Measurements from ENCODE around the gene CCDC134. TPM values are rescaled to one million over a fixed set of nuclear protein-coding genes. Genes with fewer than 3 reads are reported as not detected.
A peak's percentile ranks its signal among the peaks of the same experiment; 100 is the strongest.

The CCDC134 gene
- total RNA-seq, 6 experiments from 2014 or later, result 2.6 to 5.2 (median 3.4) TPM

GRCh38 chr22:41825376-41825775, 24.9 kb downstream of the CCDC134 start:
- no peaks in the 10 kb centered on the region for H3K27me3 ChIP-seq
- DNase-seq (no peak), ATAC-seq (peak in 1 of 4 donors; percentile 26)
- WGBS (ENCODE audit: insufficient coverage, low coverage, low lambda C conversion rate, missing lambda C conversion rate), result 45% methylated on average over 4 of the region's 7 CpGs
- TF ChIP-seq POLR2A (IDR thresholded peaks at IDR 0.05), result no peak
- TF ChIP-seq, protein P1, sequence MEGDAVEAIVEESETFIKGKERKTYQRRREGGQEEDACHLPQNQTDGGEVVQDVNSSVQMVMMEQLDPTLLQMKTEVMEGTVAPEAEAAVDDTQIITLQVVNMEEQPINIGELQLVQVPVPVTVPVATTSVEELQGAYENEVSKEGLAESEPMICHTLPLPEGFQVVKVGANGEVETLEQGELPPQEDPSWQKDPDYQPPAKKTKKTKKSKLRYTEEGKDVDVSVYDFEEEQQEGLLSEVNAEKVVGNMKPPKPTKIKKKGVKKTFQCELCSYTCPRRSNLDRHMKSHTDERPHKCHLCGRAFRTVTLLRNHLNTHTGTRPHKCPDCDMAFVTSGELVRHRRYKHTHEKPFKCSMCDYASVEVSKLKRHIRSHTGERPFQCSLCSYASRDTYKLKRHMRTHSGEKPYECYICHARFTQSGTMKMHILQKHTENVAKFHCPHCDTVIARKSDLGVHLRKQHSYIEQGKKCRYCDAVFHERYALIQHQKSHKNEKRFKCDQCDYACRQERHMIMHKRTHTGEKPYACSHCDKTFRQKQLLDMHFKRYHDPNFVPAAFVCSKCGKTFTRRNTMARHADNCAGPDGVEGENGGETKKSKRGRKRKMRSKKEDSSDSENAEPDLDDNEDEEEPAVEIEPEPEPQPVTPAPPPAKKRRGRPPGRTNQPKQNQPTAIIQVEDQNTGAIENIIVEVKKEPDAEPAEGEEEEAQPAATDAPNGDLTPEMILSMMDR (IDR thresholded peaks at IDR 0.05), result no peak
- H3K36me3 ChIP-seq, result no peaks in the 10 kb centered on the region
- intact Hi-C loops (cut with DNase I), result loop anchor here in 1 of 2 donors (5.0 kb wide), 1 partner anchor 112 kb away; no protein-coding TSS in a partner anchor
- H3K27ac ChIP-seq, result peak overlapping the region in 2 of 3 donors; percentile 12 to 23
- H3K4me1 ChIP-seq, result no peaks in the 10 kb centered on the region
- no peaks in the 10 kb centered on the region for H3K9me3 ChIP-seq
- H3K4me3 ChIP-seq, result no peak overlapping the region

DNA sequence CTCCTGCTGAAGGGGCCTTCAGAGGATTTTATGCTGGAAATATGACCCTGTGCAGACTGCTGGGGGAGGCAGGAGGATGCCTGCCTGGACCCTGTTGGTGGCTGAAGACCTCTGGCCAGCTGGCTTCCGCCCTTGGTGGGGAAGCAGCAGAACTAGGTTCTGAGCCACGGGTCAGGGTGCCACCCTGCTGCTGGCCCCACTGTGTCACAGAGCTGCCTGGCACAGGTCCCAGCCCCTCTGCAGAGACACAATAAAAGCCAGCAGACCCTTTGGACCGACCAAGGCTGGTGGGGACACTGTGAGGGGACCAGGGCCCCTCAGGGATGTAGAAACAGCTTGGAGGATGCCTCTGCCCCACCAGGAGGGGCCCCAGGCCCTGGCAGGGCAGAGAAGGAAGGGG, 25.5 kb downstream of the CCDC134 start:
- H3K4me1 ChIP-seq, result no peaks in the 10 kb centered on the region
- H3K36me3 ChIP-seq, result no peaks in the 10 kb centered on the region
- H3K4me3 ChIP-seq, result no peak overlapping the region
- DNase-seq (no peak), ATAC-seq (no peak)
- H3K9me3 ChIP-seq, result no peaks in the 10 kb centered on the region
- WGBS (ENCODE audit: insufficient coverage, low coverage, low lambda C conversion rate, missing lambda C conversion rate), result no CpG with 5 or more reads among the region's 3 CpGs
- intact Hi-C loops (cut with DNase I), result loop anchor here in 1 of 2 donors (5.0 kb wide), 1 partner anchor 111 kb away; no protein-coding TSS in a partner anchor
- H3K27me3 ChIP-seq, result no peaks in the 10 kb centered on the region
- TF ChIP-seq POLR2A (IDR thresholded peaks at IDR 0.05), result no peak
- TF ChIP-seq, protein P1 (IDR thresholded peaks at IDR 0.05), result no peak
- peak overlapping the region in 2 of 3 donors; percentile 12 to 23 for H3K27ac ChIP-seq

GRCh38 chr22:41826430-41827383, 26.2 kb downstream of the CCDC134 start:
- H3K9me3 ChIP-seq, result no peaks in the 10 kb centered on the region
- TF ChIP-seq POLR2A (IDR thresholded peaks at IDR 0.05), result no peak
- TF ChIP-seq, protein P1 (IDR thresholded peaks at IDR 0.05), result no peak
- H3K27ac ChIP-seq, result peak overlapping the region in 1 of 3 donors; percentile 12
- intact Hi-C loops (cut with DNase I), result loop anchor here in 1 of 2 donors (5.0 kb wide), 1 partner anchor 111 kb away; no protein-coding TSS in a partner anchor
- DNase-seq (no peak), ATAC-seq (no peak)
- H3K4me1 ChIP-seq, result no peaks in the 10 kb centered on the region
- 80% methylated on average over 1 of the region's 11 CpGs for WGBS (ENCODE audit: insufficient coverage, low coverage, low lambda C conversion rate, missing lambda C conversion rate)
- H3K4me3 ChIP-seq, result no peak overlapping the region
- no peaks in the 10 kb centered on the region for H3K27me3 ChIP-seq
- no peaks in the 10 kb centered on the region for H3K36me3 ChIP-seq

DNA sequence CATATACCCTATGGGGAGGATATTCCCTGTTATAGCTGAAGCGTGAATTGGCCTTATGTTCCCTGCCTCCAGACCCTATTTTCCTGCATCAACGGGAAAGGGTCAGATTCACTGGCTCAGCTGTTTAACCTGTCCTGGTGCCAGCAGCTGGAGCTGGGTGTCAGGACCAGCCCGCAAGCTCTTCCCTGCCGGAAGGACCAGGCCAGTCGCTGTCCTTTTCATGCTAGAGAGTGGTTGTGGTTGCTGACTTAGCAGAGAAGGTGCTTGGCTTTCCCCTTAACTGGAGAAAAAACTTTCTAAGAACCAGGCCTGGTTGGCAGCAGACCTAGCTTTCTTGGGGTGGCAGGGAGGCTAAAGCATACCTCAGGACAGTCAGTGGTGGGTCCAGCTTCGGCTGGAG, 27.2 kb downstream of the CCDC134 start:
- no peaks in the 10 kb centered on the region for H3K36me3 ChIP-seq
- DNase-seq (no peak), ATAC-seq (no peak)
- H3K4me1 ChIP-seq, result peaks cover 0 to 4% (median 0%) of the 10 kb centered on the region in 4 donors
- no peak overlapping the region for H3K27ac ChIP-seq
- H3K27me3 ChIP-seq, result no peaks in the 10 kb centered on the region
- H3K9me3 ChIP-seq, result no peaks in the 10 kb centered on the region
- TF ChIP-seq POLR2A (IDR thresholded peaks at IDR 0.05), result no peak
- H3K4me3 ChIP-seq, result no peak overlapping the region
- 74% methylated on average over 4 of the region's 6 CpGs for WGBS (ENCODE audit: insufficient coverage, low coverage, low lambda C conversion rate, missing lambda C conversion rate)
- intact Hi-C loops (cut with DNase I), result loop anchor here in 1 of 2 donors (5.0 kb wide), 1 partner anchor 110 kb away; no protein-coding TSS in a partner anchor

GRCh38 chr22:41828516-41828915, 28.0 kb downstream of the CCDC134 start:
- TF ChIP-seq, protein P1 (IDR thresholded peaks at IDR 0.05), result no peak
- no peak for TF ChIP-seq POLR2A (IDR thresholded peaks at IDR 0.05)
- H3K9me3 ChIP-seq, result no peaks in the 10 kb centered on the region
- peaks cover 0 to 4% (median 0%) of the 10 kb centered on the region in 4 donors for H3K4me1 ChIP-seq
- WGBS (ENCODE audit: insufficient coverage, low coverage, low lambda C conversion rate, missing lambda C conversion rate), result 86% methylated on average over 2 of the region's 4 CpGs
- DNase-seq, result peak in 1 of 3 donors; percentile 18
- no peak overlapping the region for H3K27ac ChIP-seq
- intact Hi-C loops (cut with DNase I), result loop anchor here in 1 of 2 donors (5.0 kb wide), 1 partner anchor 109 kb away; no protein-coding TSS in a partner anchor
- H3K4me3 ChIP-seq, result no peak overlapping the region
- ATAC-seq, result no peak
- H3K36me3 ChIP-seq, result no peaks in the 10 kb centered on the region
- H3K27me3 ChIP-seq, result no peaks in the 10 kb centered on the region
